OCI-M1 (cell line): ENCODE results near the gene EAF1.
"Not testable (repeated sequence)": the region's sequence is repeated elsewhere in the genome, so short reads cannot be mapped to it uniquely, and the experiment has no call there.

Source experiments
- DNase-seq: peaks from one replicate; lab custom pipeline; 2025; lab: John Stamatoyannopoulos, UW

Gene EAF1

GRCh38 chr3:15484551-15484950 lies 57.2 kb downstream of the EAF1 start:
- not testable (repeated sequence) for DNase-seq

- DNase-seq: no peak
These were observed 58.6 kb downstream of the EAF1 start for GRCh38 chr3:15486020-15486419.

GRCh38 chr3:15486979-15487378 lies 59.6 kb downstream of the EAF1 start:
- no peak for DNase-seq

- DNase-seq: no peak
These were observed 60.6 kb downstream of the EAF1 start for GRCh38 chr3:15488002-15488401.

GRCh38 chr3:15490158-15490557 lies 62.8 kb downstream of the EAF1 start:
- DNase-seq: no peak

- DNase-seq: no peak
These were observed 63.7 kb downstream of the EAF1 start for GRCh38 chr3:15491143-15491542.
